B cell (primary cell): ENCODE measurements around the gene HYAL1. TPM values are rescaled to one million over a fixed set of nuclear protein-coding genes. Genes with fewer than 3 reads are reported as not detected.

Source experiments
- ATAC-seq: fragments of 200-7000 bp; cut with Tn5 transposase; one replicate; pipeline ENCODE4 v1.10.0; 2021; ENCODE audit warnings: low read depth, mild to moderate bottlenecking, moderate number of reproducible peaks, moderate library complexity
- CTCF ChIA-PET: fragments of 350-600 bp; sonication (Branson Sonifier 250); formaldehyde crosslinking; loops from one replicate; lab custom pipeline; 2021; ENCODE audit warnings: antibody characterized with exemption, inconsistent platforms; lab: Charles Lee
- POLR2A ChIA-PET: fragments of 350-600 bp; sonication (Branson Sonifier 250); formaldehyde crosslinking; loops from one replicate; lab custom pipeline; 2021; ENCODE audit warnings: antibody characterized with exemption; lab: Charles Lee
- DNase-seq: peaks from one replicate; pipeline ENCODE4 v3.0.0; 2013
- H2AFZ ChIP-seq: 2 replicates; pipeline ENCODE4 v1.6.1; 2012; ENCODE audit warnings: mild to moderate bottlenecking, low read depth, low read length; ENCODE audit not compliant: insufficient read depth, poor library complexity, severe bottlenecking
- H3K27ac ChIP-seq, 2 donors: 1 replicate in 1 of 2; 2 replicates in 1 of 2; pipeline ENCODE4 v1.5.1; 2012 to 2013; ENCODE audit warnings: low read length in 2 of 2, mild to moderate bottlenecking in 2 of 2, moderate library complexity in 1 of 2
- H3K27me3 ChIP-seq, 4 experiments: fragments of 200-600 bp in 1 of 4; sonication (generic) in 1 of 4; replicated peaks in 1 of 4; 1 replicate in 2 of 4; 2 replicates in 2 of 4; pipeline versions ENCODE4 v1.6.1 to v1.7.0; 2013 to 2016; ENCODE audit warnings: low read length in 3 of 4, mild to moderate bottlenecking in 2 of 4, mixed read lengths in 1 of 4, moderate library complexity in 1 of 4; ENCODE audit not compliant: insufficient read depth in 4 of 4, control insufficient read depth in 3 of 4; ENCODE audit errors: control extremely low read depth in 1 of 4
- H3K36me3 ChIP-seq, 2 experiments: replicated peaks in 1 of 2; 1 replicate in 1 of 2; 2 replicates in 1 of 2; pipeline versions ENCODE4 v1.6.1 to v1.7.1; 2013; ENCODE audit warnings: low read length in 1 of 2; ENCODE audit not compliant: insufficient read depth in 2 of 2, control insufficient read depth in 1 of 2; ENCODE audit errors: control extremely low read depth in 1 of 2, extremely low read depth in 1 of 2
- H3K4me1 ChIP-seq, 2 donors: fragments of 200-600 bp in 1 of 2; sonication (generic) in 1 of 2; 1 replicate in 1 of 2; 2 replicates in 1 of 2; pipeline versions ENCODE4 v1.5.1 to v1.6.1; 2013 to 2017; ENCODE audit warnings: low read length in 2 of 2; ENCODE audit not compliant: control insufficient read depth in 2 of 2, insufficient read depth in 2 of 2
- H3K4me2 ChIP-seq: replicated peaks from 2 replicates; pipeline ENCODE3; 2012; ENCODE audit warnings: mild to moderate bottlenecking, low read depth, low read length; ENCODE audit not compliant: poor library complexity, severe bottlenecking
- H3K4me3 ChIP-seq, 5 experiments: fragments of 200-600 bp in 1 of 5; sonication (generic) in 1 of 5; 1 replicate in 3 of 5; 2 replicates in 2 of 5; pipeline versions ENCODE4 v1.5.1 to v1.7.0; 2011 to 2016; ENCODE audit warnings: low read length in 4 of 5, mild to moderate bottlenecking in 4 of 5, low read depth in 2 of 5, control low read depth in 1 of 5, moderate library complexity in 1 of 5; ENCODE audit not compliant: insufficient read depth in 1 of 5; ENCODE audit errors: control extremely low read depth in 1 of 5, extremely low read depth in 1 of 5
- H3K79me2 ChIP-seq: fragments of 200-600 bp; sonication (generic); one replicate; pipeline ENCODE4 v1.6.0; 2016; ENCODE audit warnings: low read length; ENCODE audit not compliant: control insufficient read depth, insufficient read depth
- H3K9ac ChIP-seq: fragments of 200-600 bp; sonication (generic); 2 replicates; pipeline ENCODE4 v1.6.1; 2017; ENCODE audit warnings: mild to moderate bottlenecking, low read length, moderate library complexity
- H3K9me3 ChIP-seq, 3 donors: one replicate each; pipeline versions ENCODE4 v1.6.1 to v1.7.1; 2013; ENCODE audit warnings: low read length in 2 of 3; ENCODE audit not compliant: control insufficient read depth in 2 of 3, insufficient read depth in 1 of 3; ENCODE audit errors: control extremely low read depth in 1 of 3
- H4K20me1 ChIP-seq: 2 replicates; pipeline ENCODE4 v1.6.0; 2012; ENCODE audit warnings: mild to moderate bottlenecking, low read length; ENCODE audit not compliant: insufficient read depth, control insufficient read depth, poor library complexity, severe bottlenecking
- H3K27ac Mint-ChIP-seq: one replicate; pipeline ENCODE4 v1.8.0; 2021; ENCODE audit warnings: mixed read lengths
- H3K27me3 Mint-ChIP-seq: one replicate; pipeline ENCODE4 v1.8.0; 2021; ENCODE audit warnings: mixed read lengths
- H3K4me1 Mint-ChIP-seq: one replicate; pipeline ENCODE4 v1.8.0; 2021; ENCODE audit warnings: mixed read lengths
- H3K4me3 Mint-ChIP-seq: one replicate; pipeline ENCODE4 v1.8.0; 2021; ENCODE audit warnings: mixed read lengths
- H3K9me3 Mint-ChIP-seq: one replicate; pipeline ENCODE4 v1.8.0; 2022; ENCODE audit warnings: mixed read lengths; ENCODE audit not compliant: insufficient read depth
- CTCF ChIP-seq: fragments of 200-600 bp; IDR thresholded peaks from one replicate; pipeline ENCODE4 v1.8.0; 2022; ENCODE audit warnings: antibody characterized with exemption, mild to moderate bottlenecking
- EZH2 ChIP-seq: IDR thresholded peaks from 2 replicates; pipeline ENCODE4 v1.6.1; 2012; ENCODE audit warnings: borderline replicate concordance, low read depth, mild to moderate bottlenecking, moderate library complexity, low read length; ENCODE audit not compliant: insufficient read depth, poor library complexity, severe bottlenecking
- WGBS: methylation state at CpG from one replicate; pipeline ENCODE4 v1.1.5; 2013; ENCODE audit warnings: missing lambda C conversion rate; ENCODE audit not compliant: insufficient coverage; 5-methylcytosine and 5-hydroxymethylcytosine counted together
- intact Hi-C: fragments of 100-400 bp; cut with micrococcal nuclease; formaldehyde crosslinking; loops from one replicate; pipeline ENCODE4 v1.10.0; 2022
- polyA plus RNA-seq: library from polyadenylated mRNA; depleted of rRNA; stranded (reverse); fragments of >200 nt; gene quantifications from 2 replicates; pipeline ENCODE4 v1.2.3, GENCODE V29; 2012
- total RNA-seq, 2 donors: library from RNA; stranded (reverse); fragments of 120-200 nt in 1 of 2; gene quantifications; 1 replicate in 1 of 2; 2 replicates in 1 of 2; pipeline versions ENCODE4 v1.2.3 to v1.2.4, GENCODE V29; 2013 to 2022

HYAL1 gene
- total and polyA plus RNA-seq, 2 donors (not counting 1 experiment from before 2014, with no cell fraction given) = 0.12 to 0.30 TPM

- Histone ChIP-seq H3K79me2 (peaks cover 1% of the 10 kb centered on the region), H3K27ac (peak overlapping the region; percentile 27 to 96), H3K4me3 (peak overlapping the region; percentile 65 to 95 (median 80)), H3K9me3 (peaks cover 0 to 3% (median 0%) of the 10 kb centered on the region in 3 donors), H3K4me2 (peak overlapping the region; percentile 95), H2AFZ (peak overlapping the region; percentile 99), H3K9ac (peak overlapping the region; percentile 96), H3K27me3 (no peaks in the 10 kb centered on the region), H3K36me3 (peaks cover 0 to 11% of the 10 kb centered on the region in 2 experiments), H3K4me1 (peaks cover 25 to 62% of the 10 kb centered on the region in 2 donors), H4K20me1 (no peaks in the 10 kb centered on the region)
- intact Hi-C loops = loop anchor here (1.0 to 5.0 kb wide), 6 partner anchors 16 to 126 kb away; partner anchors contain the start of genes GNAI2, HYAL3, IFRD2 and NAA80
- H3K4me3 Mint-ChIP-seq = peak overlapping the region; percentile 98
- ATAC-seq (peak; percentile 66), DNase-seq (no peak)
- under 1% methylated on average over 45 of the region's 45 CpGs for WGBS
- ChIA-PET POLR2A (interaction anchor here (0.6 to 2.3 kb wide), 6 partner anchors 16 to 1736 kb away, joined by 3 to 24 read pairs (median 6); partner anchors contain the start of genes HYAL3, IFRD2 and NAA80), CTCF (interaction anchor here (0.7 to 1.1 kb wide), 8 partner anchors 16 to 289 kb away, joined by 3 to 9 read pairs (median 3); partner anchors contain the start of genes CYB561D2, HYAL3, IFRD2 and NAA80)
- H3K9me3 Mint-ChIP-seq = no peaks in the 10 kb centered on the region
- TF ChIP-seq EZH2 (no peak), CTCF (no peak)
- no peaks in the 10 kb centered on the region for H3K27me3 Mint-ChIP-seq
- H3K27ac Mint-ChIP-seq = peak overlapping the region; percentile 92
- H3K4me1 Mint-ChIP-seq = peaks cover 53% of the 10 kb centered on the region
Observed at GRCh38 chr3:50320853-50321335, 17.5 kb upstream of the HYAL1 start.
